OCI-LY1 (cell line): Measurements from ENCODE around the gene PPP1R1B.
A peak's percentile ranks its signal among the peaks of the same experiment; 100 is the strongest.

Experiments
- H2AFZ ChIP-seq: fragments of 200-600 bp; sonication (generic), shearing (Covaris generic); 2 replicates; pipeline ENCODE4 v1.6.0; 2014; ENCODE audit warnings: antibody characterized with exemption, mild to moderate bottlenecking, low read length
- H3F3A ChIP-seq: fragments of 200-600 bp; sonication (generic), shearing (Covaris generic); 2 replicates; pipeline ENCODE4 v1.6.0; 2014; ENCODE audit warnings: mild to moderate bottlenecking, antibody characterized with exemption, low read length, moderate library complexity; ENCODE audit not compliant: insufficient read depth
- H3K27ac ChIP-seq: fragments of 200-600 bp; sonication (generic); 2 replicates; pipeline ENCODE4 v1.5.1; 2014; ENCODE audit warnings: low read length, mixed run types, mild to moderate bottlenecking, low read depth; ENCODE audit not compliant: poor library complexity, severe bottlenecking
- H3K27me3 ChIP-seq: fragments of 200-600 bp; sonication (generic); 2 replicates; pipeline ENCODE4 v1.6.0; 2014; ENCODE audit warnings: antibody characterized with exemption, mild to moderate bottlenecking, low read length, moderate library complexity; ENCODE audit not compliant: insufficient read depth
- H3K36me3 ChIP-seq: fragments of 200-600 bp; sonication (generic); 2 replicates; pipeline ENCODE4 v1.6.1; 2014; ENCODE audit warnings: mild to moderate bottlenecking, antibody characterized with exemption, low read length, moderate library complexity, mixed read lengths; ENCODE audit not compliant: insufficient read depth
- H3K4me1 ChIP-seq: fragments of 200-600 bp; sonication (generic); 2 replicates; pipeline ENCODE4 v1.5.1; 2014; ENCODE audit warnings: mild to moderate bottlenecking, low read length, moderate library complexity; ENCODE audit not compliant: insufficient read depth, severe bottlenecking
- H3K4me2 ChIP-seq: fragments of 200-600 bp; sonication (generic), shearing (Covaris generic); 2 replicates; pipeline ENCODE4 v1.6.1; 2014; ENCODE audit warnings: low read length
- H3K4me3 ChIP-seq: fragments of 200-600 bp; sonication (generic); 2 replicates; pipeline ENCODE4 v1.5.1; 2014; ENCODE audit warnings: low read length, low read depth, mild to moderate bottlenecking, mixed read lengths; ENCODE audit not compliant: poor library complexity, severe bottlenecking
- H3K79me2 ChIP-seq: fragments of 200-600 bp; shearing (Covaris generic); 2 replicates; pipeline ENCODE4 v1.6.1; 2016; ENCODE audit warnings: mixed run types, low read length, mixed read lengths; ENCODE audit not compliant: insufficient read depth
- H3K9ac ChIP-seq: fragments of 200-600 bp; sonication (generic), shearing (Covaris generic); 2 replicates; pipeline ENCODE4 v1.6.1; 2014; ENCODE audit warnings: mild to moderate bottlenecking, low read length, mixed read lengths
- H3K9me2 ChIP-seq: fragments of 200-600 bp; sonication (generic), shearing (Covaris generic); 2 replicates; pipeline ENCODE4 v1.6.1; 2014; ENCODE audit warnings: low read depth, mild to moderate bottlenecking, low read length, mixed read lengths
- H3K9me3 ChIP-seq: fragments of 200-600 bp; shearing (Covaris generic); 2 replicates; pipeline ENCODE4 v1.6.1; 2014; ENCODE audit warnings: low read length, mixed read lengths
- H4K20me1 ChIP-seq: fragments of 200-600 bp; sonication (generic), shearing (Covaris generic); 2 replicates; pipeline ENCODE4 v1.6.0; 2016; ENCODE audit warnings: mild to moderate bottlenecking, low read length; ENCODE audit not compliant: insufficient read depth
- CTCF ChIP-seq: fragments of 200-600 bp; sonication (generic), shearing (Covaris generic); IDR thresholded peaks from 2 replicates; pipeline ENCODE4 v1.5.1; 2017; ENCODE audit warnings: mild to moderate bottlenecking, antibody characterized with exemption, low read length, moderate library complexity, mixed read lengths
- EZH2 ChIP-seq: fragments of 200-600 bp; sonication (generic), shearing (Covaris generic); IDR thresholded peaks from 2 replicates; pipeline ENCODE4 v1.8.0; 2017; ENCODE audit warnings: borderline replicate concordance, mixed run types, mild to moderate bottlenecking, antibody characterized with exemption, low read length, moderate library complexity, mixed read lengths

PPP1R1B gene

GRCh38 chr17:39667945-39668924 is 41.5 kb downstream of the PPP1R1B start, which contains the start of gene PNMT:
TSS of gene PNMT (plus strand) at chr17:39668453. CDS start at chr17:39668476, 23 bp downstream.
- Histone ChIP-seq H2AFZ (no peak within 1 kb of the TSS), H3K36me3 (no peaks in the 10 kb centered on the region), H3K79me2 (no peaks in the 10 kb centered on the region), H3K4me3 (peak within 1 kb of the TSS; percentile 55), H3K9me2 (no peaks in the 10 kb centered on the region), H3K9ac (no peak within 1 kb of the TSS; the same call in 1 of the 2 replicates), H3F3A (no peaks in the 10 kb centered on the region), H3K4me1 (peaks cover 18% of the 10 kb centered on the region), H3K9me3 (no peaks in the 10 kb centered on the region), H4K20me1 (no peaks in the 10 kb centered on the region), H3K27me3 (peaks cover 13% of the 10 kb centered on the region; the same call in 1 of the 2 replicates), H3K27ac (no peak within 1 kb of the TSS), H3K4me2 (peak within 1 kb of the TSS; percentile 79)
- peak; percentile 79 for TF ChIP-seq CTCF
- no peak for TF ChIP-seq EZH2

DNA sequence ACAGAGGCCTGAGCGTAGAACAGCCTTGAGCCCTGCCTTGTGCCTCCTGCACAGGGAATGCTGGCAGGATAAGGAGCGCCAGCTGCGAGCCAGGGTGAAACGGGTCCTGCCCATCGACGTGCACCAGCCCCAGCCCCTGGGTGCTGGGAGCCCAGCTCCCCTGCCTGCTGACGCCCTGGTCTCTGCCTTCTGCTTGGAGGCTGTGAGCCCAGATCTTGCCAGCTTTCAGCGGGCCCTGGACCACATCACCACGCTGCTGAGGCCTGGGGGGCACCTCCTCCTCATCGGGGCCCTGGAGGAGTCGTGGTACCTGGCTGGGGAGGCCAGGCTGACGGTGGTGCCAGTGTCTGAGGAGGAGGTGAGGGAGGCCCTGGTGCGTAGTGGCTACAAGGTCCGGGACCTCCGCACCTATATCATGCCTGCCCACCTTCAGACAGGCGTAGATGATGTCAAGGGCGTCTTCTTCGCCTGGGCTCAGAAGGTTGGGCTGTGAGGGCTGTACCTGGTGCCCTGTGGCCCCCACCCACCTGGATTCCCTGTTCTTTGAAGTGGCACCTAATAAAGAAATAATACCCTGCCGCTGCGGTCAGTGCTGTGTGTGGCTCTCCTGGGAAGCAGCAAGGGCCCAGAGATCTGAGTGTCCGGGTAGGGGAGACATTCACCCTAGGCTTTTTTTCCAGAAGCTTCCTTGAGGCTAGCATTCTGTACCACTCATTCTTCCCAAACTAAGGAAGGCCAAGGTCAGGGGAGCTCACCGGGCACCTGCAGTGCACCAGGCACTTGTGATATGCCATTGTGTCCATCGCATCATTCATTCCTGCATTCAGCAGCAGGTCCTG is 43.4 kb downstream of the PPP1R1B start:
- Histone ChIP-seq H3K9ac (no peak overlapping the region), H3K27me3 (peaks cover 13% of the 10 kb centered on the region; the same call in 1 of the 2 replicates), H2AFZ (no peak overlapping the region), H3K27ac (no peak overlapping the region), H3F3A (no peaks in the 10 kb centered on the region), H3K4me3 (no peak overlapping the region), H3K4me1 (peaks cover 18% of the 10 kb centered on the region), H3K4me2 (no peak overlapping the region), H4K20me1 (no peaks in the 10 kb centered on the region), H3K79me2 (no peaks in the 10 kb centered on the region), H3K36me3 (no peaks in the 10 kb centered on the region), H3K9me2 (no peaks in the 10 kb centered on the region), H3K9me3 (no peaks in the 10 kb centered on the region)
- TF ChIP-seq EZH2 = no peak
- TF ChIP-seq CTCF = no peak

DNA sequence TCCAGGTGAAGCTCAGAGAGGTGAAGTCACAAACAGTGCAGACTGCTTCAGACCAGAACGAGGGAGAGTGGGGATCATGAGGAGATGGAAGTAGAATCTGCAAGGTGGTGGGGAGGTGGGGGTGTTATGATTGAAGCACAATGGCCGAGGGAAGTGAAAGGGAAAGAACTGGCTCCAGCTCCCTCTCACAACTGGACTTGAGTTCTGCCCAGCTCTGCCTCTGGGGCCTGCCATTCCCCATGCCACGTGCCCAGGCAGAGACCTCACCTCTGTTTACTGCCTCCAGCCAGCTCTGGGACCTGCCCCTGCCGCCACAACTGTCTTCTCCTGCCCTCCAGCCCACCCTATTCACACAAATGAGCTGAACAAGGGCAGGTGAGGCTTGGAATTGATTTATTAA is 44.0 kb downstream of the PPP1R1B start:
- Histone ChIP-seq H3K4me3 (no peak overlapping the region), H3K27ac (no peak overlapping the region), H3F3A (no peaks in the 10 kb centered on the region), H3K36me3 (no peaks in the 10 kb centered on the region), H3K4me2 (no peak overlapping the region), H2AFZ (no peak overlapping the region), H3K27me3 (peaks cover 13% of the 10 kb centered on the region; the same call in 1 of the 2 replicates), H3K9me3 (no peaks in the 10 kb centered on the region), H3K79me2 (no peaks in the 10 kb centered on the region), H4K20me1 (no peaks in the 10 kb centered on the region), H3K9me2 (no peaks in the 10 kb centered on the region), H3K9ac (no peak overlapping the region), H3K4me1 (peaks cover 18% of the 10 kb centered on the region)
- no peak for TF ChIP-seq EZH2
- no peak for TF ChIP-seq CTCF
